ENCODE measurements around the gene THRB.
A peak's percentile ranks its signal among the peaks of the same experiment; 100 is the strongest.

THRB gene

DNA sequence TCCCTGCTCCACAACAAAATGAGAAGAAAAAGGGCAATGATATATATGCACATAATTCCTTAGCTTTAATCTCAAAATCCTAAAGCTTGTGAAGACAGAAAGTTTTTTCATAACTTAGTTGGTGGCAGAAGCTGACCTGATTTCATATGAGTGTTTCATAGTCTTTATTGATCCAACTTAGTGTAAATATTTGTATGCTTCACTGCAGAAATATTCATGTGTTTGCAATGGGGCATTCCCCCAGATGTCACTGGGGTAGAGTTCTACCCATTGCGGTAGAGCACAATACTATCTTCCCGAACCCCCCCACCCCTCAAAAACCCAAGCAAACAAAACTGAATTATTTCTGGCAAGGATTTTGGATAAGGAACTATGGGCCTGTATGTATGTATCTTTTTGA, 221.2 kb downstream of the THRB start:
- Histone ChIP-seq H3K27ac (ENCODE audit: extremely low read depth, low read depth, low read length) (no peak overlapping the region), H3K9me3 (ENCODE audit: control insufficient read depth, insufficient read depth, low read depth, low read length) (no peaks in the 10 kb centered on the region), H3K4me3 (ENCODE audit: low read depth, low read length) (no peak overlapping the region), H3K4me1 (ENCODE audit: control insufficient read depth, insufficient read depth, low read length) (no peaks in the 10 kb centered on the region), H3K36me3 (ENCODE audit: control insufficient read depth in 2 of 2, insufficient read depth in 1 of 2, low read length in 2 of 2) (no peaks in the 10 kb centered on the region)
- CTCF ChIA-PET = interaction anchor here (0.6 kb wide), 1 partner anchor 390 kb away, joined by 3 read pairs; no protein-coding TSS in a partner anchor
- TF ChIP-seq ZNF830 (tag by site-specific recombination; IDR thresholded peaks at IDR 0.05; ENCODE audit: low read depth) (no peak), ZNF530 (tag by site-specific recombination; IDR thresholded peaks at IDR 0.05; ENCODE audit: low read depth) (no peak), ZNF391 (tag by site-specific recombination; IDR thresholded peaks at IDR 0.05; ENCODE audit: borderline replicate concordance, low read depth) (no peak), ZNF214 (tag by site-specific recombination; IDR thresholded peaks at IDR 0.05; ENCODE audit: borderline replicate concordance) (no peak), ZNF660 (tag by site-specific recombination; IDR thresholded peaks at IDR 0.05) (no peak), ZNF324 (tag by site-specific recombination; IDR thresholded peaks at IDR 0.05) (no peak), ZNF175 (tag by site-specific recombination; IDR thresholded peaks at IDR 0.05) (no peak), ZNF837 (tag by site-specific recombination; IDR thresholded peaks at IDR 0.05) (no peak), ZNF19 (tag by site-specific recombination; IDR thresholded peaks at IDR 0.05; ENCODE audit: low read depth) (no peak), ZNF155 (tag by site-specific recombination; IDR thresholded peaks at IDR 0.05) (no peak), ZNF473 (tag by site-specific recombination; IDR thresholded peaks at IDR 0.05) (no peak), ZNF302 (tag by site-specific recombination; IDR thresholded peaks at IDR 0.05; ENCODE audit: low read depth) (no peak), ZNF223 (tag by site-specific recombination; IDR thresholded peaks at IDR 0.05) (no peak), BCL11A (tag by site-specific recombination; IDR thresholded peaks at IDR 0.05; ENCODE audit: low read depth) (no peak), ZNF513 (tag by site-specific recombination; IDR thresholded peaks at IDR 0.05) (no peak), SCRT1 (tag by site-specific recombination; IDR thresholded peaks at IDR 0.05; ENCODE audit: borderline replicate concordance) (no peak), ZBTB7A (tag by site-specific recombination; IDR thresholded peaks at IDR 0.05; ENCODE audit: low read depth) (no peak), ZNF426 (tag by site-specific recombination; IDR thresholded peaks at IDR 0.05) (no peak)
- TF ChIP-seq, protein P1, sequence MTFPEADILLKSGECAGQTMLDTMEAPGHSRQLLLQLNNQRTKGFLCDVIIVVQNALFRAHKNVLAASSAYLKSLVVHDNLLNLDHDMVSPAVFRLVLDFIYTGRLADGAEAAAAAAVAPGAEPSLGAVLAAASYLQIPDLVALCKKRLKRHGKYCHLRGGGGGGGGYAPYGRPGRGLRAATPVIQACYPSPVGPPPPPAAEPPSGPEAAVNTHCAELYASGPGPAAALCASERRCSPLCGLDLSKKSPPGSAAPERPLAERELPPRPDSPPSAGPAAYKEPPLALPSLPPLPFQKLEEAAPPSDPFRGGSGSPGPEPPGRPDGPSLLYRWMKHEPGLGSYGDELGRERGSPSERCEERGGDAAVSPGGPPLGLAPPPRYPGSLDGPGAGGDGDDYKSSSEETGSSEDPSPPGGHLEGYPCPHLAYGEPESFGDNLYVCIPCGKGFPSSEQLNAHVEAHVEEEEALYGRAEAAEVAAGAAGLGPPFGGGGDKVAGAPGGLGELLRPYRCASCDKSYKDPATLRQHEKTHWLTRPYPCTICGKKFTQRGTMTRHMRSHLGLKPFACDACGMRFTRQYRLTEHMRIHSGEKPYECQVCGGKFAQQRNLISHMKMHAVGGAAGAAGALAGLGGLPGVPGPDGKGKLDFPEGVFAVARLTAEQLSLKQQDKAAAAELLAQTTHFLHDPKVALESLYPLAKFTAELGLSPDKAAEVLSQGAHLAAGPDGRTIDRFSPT (tag by site-specific recombination; IDR thresholded peaks at IDR 0.05) = no peak
- POLR2A ChIA-PET = no interaction called here

GRCh38 chr3:24272875-24273274, 221.8 kb downstream of the THRB start:
- Histone ChIP-seq H3K36me3 (ENCODE audit: control insufficient read depth in 2 of 2, insufficient read depth in 1 of 2, low read length in 2 of 2) (no peaks in the 10 kb centered on the region), H3K4me1 (ENCODE audit: control insufficient read depth, insufficient read depth, low read length) (no peaks in the 10 kb centered on the region), H3K27ac (ENCODE audit: extremely low read depth, low read depth, low read length) (no peak overlapping the region), H3K4me3 (ENCODE audit: low read depth, low read length) (no peak overlapping the region), H3K9me3 (ENCODE audit: control insufficient read depth, insufficient read depth, low read depth, low read length) (no peaks in the 10 kb centered on the region)
- ChIA-PET POLR2A (no interaction called here), CTCF (interaction anchor here (0.6 to 0.9 kb wide), 3 partner anchors 8 to 389 kb away, joined by 3 to 5 read pairs (median 3); no protein-coding TSS in a partner anchor)
- TF ChIP-seq ZNF548 (tag by site-specific recombination; IDR thresholded peaks at IDR 0.05) = no peak
- no peak for TF ChIP-seq SP2 (tag by site-specific recombination; IDR thresholded peaks at IDR 0.05)
- TF ChIP-seq YY1 (tag by site-specific recombination; IDR thresholded peaks at IDR 0.05) = no peak
- TF ChIP-seq ZNF16 (tag by site-specific recombination; IDR thresholded peaks at IDR 0.05; ENCODE audit: low read depth) = no peak
- TF ChIP-seq GLI2 (tag by site-specific recombination; IDR thresholded peaks at IDR 0.05; ENCODE audit: borderline replicate concordance, low read depth) = no peak
- peak; percentile 43; the same call in 1 of the 2 replicates for TF ChIP-seq ZNF366 (tag by site-specific recombination; conservative IDR thresholded peaks at IDR 0.05)
- TF ChIP-seq ZBTB20 (tag by site-specific recombination; IDR thresholded peaks at IDR 0.05) = no peak
- no peak for TF ChIP-seq ZNF155 (tag by site-specific recombination; IDR thresholded peaks at IDR 0.05)
- no peak for TF ChIP-seq KLF16 (tag by site-specific recombination; IDR thresholded peaks at IDR 0.05)
- TF ChIP-seq ZNF354C (tag by site-specific recombination; IDR thresholded peaks at IDR 0.05; ENCODE audit: borderline replicate concordance, low read depth) = no peak
- no peak for TF ChIP-seq ZNF184 (tag by site-specific recombination; IDR thresholded peaks at IDR 0.05)
- no peak for TF ChIP-seq FEZF1 (tag by site-specific recombination; IDR thresholded peaks at IDR 0.05)
- TF ChIP-seq, protein P2, sequence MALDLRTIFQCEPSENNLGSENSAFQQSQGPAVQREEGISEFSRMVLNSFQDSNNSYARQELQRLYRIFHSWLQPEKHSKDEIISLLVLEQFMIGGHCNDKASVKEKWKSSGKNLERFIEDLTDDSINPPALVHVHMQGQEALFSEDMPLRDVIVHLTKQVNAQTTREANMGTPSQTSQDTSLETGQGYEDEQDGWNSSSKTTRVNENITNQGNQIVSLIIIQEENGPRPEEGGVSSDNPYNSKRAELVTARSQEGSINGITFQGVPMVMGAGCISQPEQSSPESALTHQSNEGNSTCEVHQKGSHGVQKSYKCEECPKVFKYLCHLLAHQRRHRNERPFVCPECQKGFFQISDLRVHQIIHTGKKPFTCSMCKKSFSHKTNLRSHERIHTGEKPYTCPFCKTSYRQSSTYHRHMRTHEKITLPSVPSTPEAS (tag by site-specific recombination; IDR thresholded peaks at IDR 0.05) = no peak
- TF ChIP-seq, protein P3, sequence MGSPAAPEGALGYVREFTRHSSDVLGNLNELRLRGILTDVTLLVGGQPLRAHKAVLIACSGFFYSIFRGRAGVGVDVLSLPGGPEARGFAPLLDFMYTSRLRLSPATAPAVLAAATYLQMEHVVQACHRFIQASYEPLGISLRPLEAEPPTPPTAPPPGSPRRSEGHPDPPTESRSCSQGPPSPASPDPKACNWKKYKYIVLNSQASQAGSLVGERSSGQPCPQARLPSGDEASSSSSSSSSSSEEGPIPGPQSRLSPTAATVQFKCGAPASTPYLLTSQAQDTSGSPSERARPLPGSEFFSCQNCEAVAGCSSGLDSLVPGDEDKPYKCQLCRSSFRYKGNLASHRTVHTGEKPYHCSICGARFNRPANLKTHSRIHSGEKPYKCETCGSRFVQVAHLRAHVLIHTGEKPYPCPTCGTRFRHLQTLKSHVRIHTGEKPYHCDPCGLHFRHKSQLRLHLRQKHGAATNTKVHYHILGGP (tag by site-specific recombination; IDR thresholded peaks at IDR 0.05) = no peak
